HG03378 (cell line): ENCODE measurements around the gene TBC1D10B.

Source experiments
- ATAC-seq: cut with Tn5 transposase; IDR thresholded peaks from one replicate; pipeline ENCODE4 v1.9.1; 2021; ENCODE audit warnings: mild to moderate bottlenecking, moderate library complexity; ENCODE audit not compliant: unreplicated experiment

Gene TBC1D10B

GRCh38 chr16:30370456-30371247, at the start of gene TBC1D10B:
Gene TBC1D10B (minus strand): TSS chr16:30370494. CDS start chr16:30370183, 311 bp downstream.
- peak; percentile 80 for ATAC-seq

GRCh38 chr16:30418350-30419181, 48.3 kb upstream of the TBC1D10B start:
- no peak for ATAC-seq

- peak; percentile 48 for ATAC-seq
Observed at GRCh38 chr16:30417529-30418349, 47.4 kb upstream of the TBC1D10B start.

GRCh38 chr16:30416624-30417528, 46.6 kb upstream of the TBC1D10B start:
- peak; percentile 5 for ATAC-seq

- no peak for ATAC-seq
Observed at GRCh38 chr16:30416047-30416603, 45.8 kb upstream of the TBC1D10B start.

GRCh38 chr16:30414159-30414558, 43.9 kb upstream of the TBC1D10B start:
- no peak for ATAC-seq

- ATAC-seq: no peak
Observed at GRCh38 chr16:30413112-30413806, 43.0 kb upstream of the TBC1D10B start.

- no peak for ATAC-seq
Observed at GRCh38 chr16:30409125-30410060, 39.1 kb upstream of the TBC1D10B start.

GRCh38 chr16:30407804-30408534, 37.7 kb upstream of the TBC1D10B start:
- ATAC-seq: no peak

- ATAC-seq: peak; percentile 43
Observed at GRCh38 chr16:30407102-30407803, 37.0 kb upstream of the TBC1D10B start, which contains the start of gene ZNF771. Gene ZNF771 (plus strand): TSS chr16:30407606. CDS start chr16:30408054, 448 bp downstream.

GRCh38 chr16:30406795-30407101, 36.5 kb upstream of the TBC1D10B start:
- ATAC-seq: peak; percentile 4

- no peak for ATAC-seq
Observed at GRCh38 chr16:30401768-30402425, 31.6 kb upstream of the TBC1D10B start.

- ATAC-seq: no peak
Observed at GRCh38 chr16:30399435-30400186, 29.3 kb upstream of the TBC1D10B start.

GRCh38 chr16:30398661-30399434, 28.6 kb upstream of the TBC1D10B start:
- ATAC-seq: no peak
